OCI-LY1 (cell line): ENCODE measurements around the gene DOCK1.

Experiments used
- H2AFZ ChIP-seq: fragments of 200-600 bp; sonication (generic), shearing (Covaris generic); 2 replicates; pipeline ENCODE4 v1.6.0; 2014; ENCODE audit warnings: antibody characterized with exemption, mild to moderate bottlenecking, low read length
- H3F3A ChIP-seq: fragments of 200-600 bp; sonication (generic), shearing (Covaris generic); 2 replicates; pipeline ENCODE4 v1.6.0; 2014; ENCODE audit warnings: mild to moderate bottlenecking, antibody characterized with exemption, low read length, moderate library complexity; ENCODE audit not compliant: insufficient read depth
- H3K27ac ChIP-seq: fragments of 200-600 bp; sonication (generic); 2 replicates; pipeline ENCODE4 v1.5.1; 2014; ENCODE audit warnings: low read length, mixed run types, mild to moderate bottlenecking, low read depth; ENCODE audit not compliant: poor library complexity, severe bottlenecking
- H3K27me3 ChIP-seq: fragments of 200-600 bp; sonication (generic); 2 replicates; pipeline ENCODE4 v1.6.0; 2014; ENCODE audit warnings: antibody characterized with exemption, mild to moderate bottlenecking, low read length, moderate library complexity; ENCODE audit not compliant: insufficient read depth
- H3K36me3 ChIP-seq: fragments of 200-600 bp; sonication (generic); 2 replicates; pipeline ENCODE4 v1.6.1; 2014; ENCODE audit warnings: mild to moderate bottlenecking, antibody characterized with exemption, low read length, moderate library complexity, mixed read lengths; ENCODE audit not compliant: insufficient read depth
- H3K4me1 ChIP-seq: fragments of 200-600 bp; sonication (generic); 2 replicates; pipeline ENCODE4 v1.5.1; 2014; ENCODE audit warnings: mild to moderate bottlenecking, low read length, moderate library complexity; ENCODE audit not compliant: insufficient read depth, severe bottlenecking
- H3K4me2 ChIP-seq: fragments of 200-600 bp; sonication (generic), shearing (Covaris generic); 2 replicates; pipeline ENCODE4 v1.6.1; 2014; ENCODE audit warnings: low read length
- H3K4me3 ChIP-seq: fragments of 200-600 bp; sonication (generic); 2 replicates; pipeline ENCODE4 v1.5.1; 2014; ENCODE audit warnings: low read length, low read depth, mild to moderate bottlenecking, mixed read lengths; ENCODE audit not compliant: poor library complexity, severe bottlenecking
- H3K79me2 ChIP-seq: fragments of 200-600 bp; shearing (Covaris generic); 2 replicates; pipeline ENCODE4 v1.6.1; 2016; ENCODE audit warnings: mixed run types, low read length, mixed read lengths; ENCODE audit not compliant: insufficient read depth
- H3K9ac ChIP-seq: fragments of 200-600 bp; sonication (generic), shearing (Covaris generic); 2 replicates; pipeline ENCODE4 v1.6.1; 2014; ENCODE audit warnings: mild to moderate bottlenecking, low read length, mixed read lengths
- H3K9me2 ChIP-seq: fragments of 200-600 bp; sonication (generic), shearing (Covaris generic); 2 replicates; pipeline ENCODE4 v1.6.1; 2014; ENCODE audit warnings: low read depth, mild to moderate bottlenecking, low read length, mixed read lengths
- H3K9me3 ChIP-seq: fragments of 200-600 bp; shearing (Covaris generic); 2 replicates; pipeline ENCODE4 v1.6.1; 2014; ENCODE audit warnings: low read length, mixed read lengths
- H4K20me1 ChIP-seq: fragments of 200-600 bp; sonication (generic), shearing (Covaris generic); 2 replicates; pipeline ENCODE4 v1.6.0; 2016; ENCODE audit warnings: mild to moderate bottlenecking, low read length; ENCODE audit not compliant: insufficient read depth
- CTCF ChIP-seq: fragments of 200-600 bp; sonication (generic), shearing (Covaris generic); IDR thresholded peaks from 2 replicates; pipeline ENCODE4 v1.5.1; 2017; ENCODE audit warnings: mild to moderate bottlenecking, antibody characterized with exemption, low read length, moderate library complexity, mixed read lengths
- EZH2 ChIP-seq: fragments of 200-600 bp; sonication (generic), shearing (Covaris generic); IDR thresholded peaks from 2 replicates; pipeline ENCODE4 v1.8.0; 2017; ENCODE audit warnings: borderline replicate concordance, mixed run types, mild to moderate bottlenecking, antibody characterized with exemption, low read length, moderate library complexity, mixed read lengths

DOCK1 gene

GRCh38 chr10:126910196-126910595 is 5.0 kb downstream of the DOCK1 start:
- Histone ChIP-seq H3K4me3 (no peak overlapping the region), H3K9ac (no peak overlapping the region), H3K9me2 (no peaks in the 10 kb centered on the region), H4K20me1 (no peaks in the 10 kb centered on the region), H3K27me3 (no peaks in the 10 kb centered on the region), H3K4me2 (no peak overlapping the region), H3K4me1 (no peaks in the 10 kb centered on the region), H3K36me3 (no peaks in the 10 kb centered on the region), H3K79me2 (no peaks in the 10 kb centered on the region), H3F3A (no peaks in the 10 kb centered on the region), H3K9me3 (no peaks in the 10 kb centered on the region), H2AFZ (no peak overlapping the region), H3K27ac (no peak overlapping the region)
- TF ChIP-seq EZH2 (no peak), CTCF (no peak)

GRCh38 chr10:126910798-126911197 is 5.6 kb downstream of the DOCK1 start:
- Histone ChIP-seq H4K20me1 (no peaks in the 10 kb centered on the region), H3K9ac (no peak overlapping the region), H3K9me2 (no peaks in the 10 kb centered on the region), H3F3A (no peaks in the 10 kb centered on the region), H3K9me3 (no peaks in the 10 kb centered on the region), H3K4me3 (no peak overlapping the region), H2AFZ (no peak overlapping the region), H3K27me3 (no peaks in the 10 kb centered on the region), H3K27ac (no peak overlapping the region), H3K79me2 (no peaks in the 10 kb centered on the region), H3K36me3 (no peaks in the 10 kb centered on the region), H3K4me1 (no peaks in the 10 kb centered on the region), H3K4me2 (no peak overlapping the region)
- no peak for TF ChIP-seq CTCF
- no peak for TF ChIP-seq EZH2

- no peak overlapping the region for H3K4me2 ChIP-seq
- TF ChIP-seq CTCF = no peak
- no peak for TF ChIP-seq EZH2
- no peaks in the 10 kb centered on the region for H3F3A ChIP-seq
- no peaks in the 10 kb centered on the region for H3K27me3 ChIP-seq
- H3K9me3 ChIP-seq = no peaks in the 10 kb centered on the region
- H4K20me1 ChIP-seq = no peaks in the 10 kb centered on the region
- H3K4me1 ChIP-seq = no peaks in the 10 kb centered on the region
- no peaks in the 10 kb centered on the region for H3K9me2 ChIP-seq
- H2AFZ ChIP-seq = no peak overlapping the region
- H3K36me3 ChIP-seq = no peaks in the 10 kb centered on the region
- no peaks in the 10 kb centered on the region for H3K79me2 ChIP-seq
- H3K27ac ChIP-seq = no peak overlapping the region
- no peak overlapping the region for H3K9ac ChIP-seq
- H3K4me3 ChIP-seq = no peak overlapping the region
Measured at GRCh38 chr10:126911301-126911700, 6.1 kb downstream of the DOCK1 start.
